HG03378 (cell line): Measurements from ENCODE around the gene PAXIP1.

Source experiments
- ATAC-seq: cut with Tn5 transposase; IDR thresholded peaks from one replicate; pipeline ENCODE4 v1.9.1; 2021; ENCODE audit warnings: mild to moderate bottlenecking, moderate library complexity; ENCODE audit not compliant: unreplicated experiment

PAXIP1 gene

GRCh38 chr7:154912871-154913637 is 89.9 kb downstream of the PAXIP1 start:
- no peak for ATAC-seq

GRCh38 chr7:154911862-154912455 is 91.0 kb downstream of the PAXIP1 start:
- ATAC-seq, result no peak

- ATAC-seq, result no peak
Observed at GRCh38 chr7:154911411-154911810, 91.5 kb downstream of the PAXIP1 start.

DNA sequence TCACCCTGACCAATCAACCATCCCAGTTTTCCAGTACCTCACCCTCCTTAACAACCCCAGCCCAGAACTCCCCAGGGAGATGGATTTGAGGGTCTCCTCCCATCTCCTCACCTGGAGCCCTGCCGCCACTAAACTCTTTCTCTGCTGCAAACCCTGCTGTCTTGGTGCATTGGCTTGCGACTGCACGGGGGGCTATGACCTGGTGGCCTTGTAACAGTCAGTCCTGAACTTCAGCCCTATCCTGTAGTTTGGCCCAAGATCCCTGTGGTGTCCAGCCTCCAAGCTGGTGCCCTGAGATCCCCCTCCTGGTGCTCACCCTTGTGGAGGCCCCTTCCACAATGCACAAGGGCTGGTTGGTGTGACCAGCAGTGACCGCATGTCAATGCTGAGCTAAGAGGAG is 91.9 kb downstream of the PAXIP1 start:
- no peak for ATAC-seq

GRCh38 chr7:154910125-154910524 is 92.8 kb downstream of the PAXIP1 start:
- ATAC-seq, result no peak

DNA sequence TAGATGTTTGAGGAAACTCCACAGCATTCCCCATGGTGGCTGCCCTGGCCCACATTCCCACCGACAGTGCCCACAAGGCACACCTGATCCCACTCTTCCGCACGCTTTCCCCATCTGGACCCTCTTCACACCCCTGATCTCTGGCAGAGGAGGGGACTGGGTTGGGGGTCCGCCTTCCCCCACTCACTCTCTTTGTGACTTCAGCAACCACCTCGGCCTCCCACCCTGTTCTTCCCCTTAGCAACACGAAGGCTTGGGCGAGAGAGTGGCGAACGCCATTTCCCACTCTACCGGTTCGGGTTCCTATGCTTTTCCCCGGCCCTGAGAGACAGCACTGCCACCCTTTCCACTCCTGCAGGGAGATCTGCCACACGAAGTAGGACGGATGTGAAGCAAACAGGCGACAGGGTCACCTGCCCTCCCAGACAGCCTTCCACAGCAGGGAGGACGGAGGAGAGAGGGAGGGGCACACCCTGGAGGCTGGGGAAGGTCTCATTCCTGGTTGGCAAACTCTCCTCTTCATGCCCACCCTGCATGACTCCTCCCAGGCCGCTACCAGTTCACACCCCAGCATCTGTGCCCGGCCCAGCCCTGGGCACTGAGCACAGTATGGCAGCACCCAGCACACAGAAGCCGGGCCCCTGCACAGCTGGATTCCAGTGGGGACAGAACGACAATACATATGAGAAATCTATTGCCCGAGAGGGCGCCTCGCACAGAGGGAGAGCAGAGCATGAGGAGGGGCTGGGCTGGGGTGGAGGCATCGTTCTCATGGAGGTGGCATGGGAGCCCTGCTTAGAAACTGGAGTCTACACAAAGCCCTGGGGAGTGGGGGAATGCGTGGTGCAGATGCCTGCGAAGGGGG is 93.5 kb downstream of the PAXIP1 start:
- no peak for ATAC-seq

DNA sequence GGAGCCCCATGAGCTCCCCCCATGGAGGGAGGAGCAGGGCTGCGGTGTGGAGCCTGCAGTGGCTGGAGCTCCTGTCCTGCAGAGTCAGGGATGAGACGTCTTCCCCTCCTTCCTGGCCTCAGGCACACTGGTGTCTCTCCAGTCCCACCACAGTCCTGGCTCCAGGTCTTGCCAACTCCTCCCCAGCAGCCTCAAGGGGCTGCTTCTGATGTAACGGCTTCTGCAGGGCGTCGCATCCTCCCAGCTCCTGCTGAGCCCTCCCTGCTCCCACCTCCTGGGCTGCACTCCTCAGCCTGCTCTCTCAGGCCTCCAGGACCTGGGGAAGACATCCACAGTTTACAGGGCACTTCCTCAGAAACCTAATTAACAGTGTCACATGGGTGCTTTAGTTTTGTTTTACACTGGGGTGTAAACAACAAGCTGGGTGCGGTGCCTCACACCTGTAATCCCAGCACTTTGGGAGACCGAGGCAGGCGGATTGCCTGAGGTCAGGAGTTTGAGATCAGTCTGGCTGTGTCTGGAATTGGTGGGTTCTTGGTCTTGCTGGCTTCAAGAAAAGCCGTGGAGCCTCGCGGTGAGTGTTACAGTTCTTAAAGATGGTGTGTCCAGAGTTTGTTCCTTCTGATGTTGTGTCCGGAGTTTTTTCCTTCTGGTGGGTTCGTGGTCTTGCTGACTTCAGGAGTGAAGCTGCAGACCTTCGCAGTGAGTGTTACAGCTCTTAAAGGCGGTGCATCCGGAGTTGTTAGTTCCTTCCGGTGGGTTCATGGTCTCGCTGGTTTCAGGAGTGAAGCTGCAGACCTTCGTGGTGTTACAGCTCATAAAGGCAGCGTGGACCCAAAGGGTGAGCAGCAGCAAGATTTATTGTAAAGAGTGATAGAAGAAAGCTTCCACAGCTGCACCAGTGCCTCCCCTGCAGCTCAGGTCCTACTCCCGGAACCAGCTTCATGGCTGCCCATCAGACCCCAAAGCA is 95.0 kb downstream of the PAXIP1 start:
- no peak for ATAC-seq

DNA sequence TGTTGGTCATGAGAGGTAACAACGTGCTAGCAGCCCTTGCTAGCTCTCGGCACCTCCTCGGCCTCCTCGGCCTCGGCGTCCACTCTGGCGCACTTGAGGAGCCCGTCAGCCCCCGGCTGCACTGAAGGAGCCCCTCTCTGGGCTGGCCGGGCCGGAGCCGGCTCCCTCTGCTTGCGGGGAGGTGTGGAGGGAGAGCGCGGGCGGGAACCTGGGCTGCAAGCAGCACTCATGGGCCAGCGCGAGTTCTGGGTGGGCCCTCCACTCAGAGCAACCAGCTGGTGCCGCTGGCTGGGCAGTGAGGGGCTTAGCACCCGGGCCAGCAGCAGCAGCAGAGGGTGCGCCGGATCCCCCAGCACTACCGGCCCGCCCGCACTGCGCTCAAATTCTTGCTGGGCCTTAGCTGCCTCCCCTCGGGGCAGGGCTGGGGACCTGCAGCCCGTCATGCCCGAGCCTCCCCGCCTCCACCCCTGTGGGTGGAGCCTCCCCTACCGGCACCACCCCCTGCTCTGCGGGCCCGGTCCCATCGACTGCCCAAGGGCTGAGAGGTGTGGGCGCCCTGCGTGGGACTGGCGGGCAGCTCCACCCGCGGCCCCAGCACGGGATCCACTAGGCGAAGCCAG is 96.1 kb downstream of the PAXIP1 start:
- ATAC-seq, result no peak

DNA sequence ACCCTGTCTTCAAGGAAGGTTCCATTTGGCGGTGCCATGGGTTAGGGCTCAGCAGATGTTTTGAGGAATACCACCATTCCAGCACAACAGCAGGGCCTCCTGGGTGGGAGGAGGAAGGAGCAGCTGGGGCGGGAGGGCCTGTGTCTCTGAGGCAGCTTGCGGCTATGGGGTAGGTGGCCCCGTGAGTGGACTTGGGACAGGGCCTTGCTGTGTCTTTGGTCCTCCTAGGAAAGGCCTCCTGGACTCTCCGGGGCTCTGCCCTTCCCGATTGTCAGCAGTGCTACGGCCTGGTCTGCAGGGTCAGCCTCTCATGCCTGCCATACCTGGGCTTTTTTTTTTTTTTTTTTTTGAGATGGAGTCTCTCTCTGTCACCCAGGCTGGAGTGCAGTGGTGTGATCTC is 96.7 kb downstream of the PAXIP1 start:
- no peak for ATAC-seq

- no peak for ATAC-seq
Observed at GRCh38 chr7:154905615-154906014, 97.3 kb downstream of the PAXIP1 start.

DNA sequence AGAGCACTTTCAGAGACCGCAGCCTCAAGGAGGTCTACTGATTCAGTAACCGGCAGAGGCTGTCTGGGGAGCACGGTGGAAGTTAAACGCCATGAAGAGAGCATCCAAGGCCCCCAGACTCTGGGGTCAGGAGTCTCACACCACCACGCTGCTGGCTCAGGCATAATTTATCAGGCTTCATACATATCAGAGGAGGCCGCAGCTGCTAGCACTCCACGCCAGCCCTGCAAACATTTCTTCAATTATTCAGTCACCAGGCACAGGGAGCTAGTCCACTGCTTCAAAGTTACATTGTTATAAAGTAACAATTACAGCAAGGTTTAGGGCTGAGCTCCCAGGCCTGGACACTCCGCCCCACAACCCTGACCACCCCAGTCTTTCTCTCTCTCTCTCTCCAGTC is 97.8 kb downstream of the PAXIP1 start:
- ATAC-seq, result no peak

GRCh38 chr7:154903083-154903731 is 99.7 kb downstream of the PAXIP1 start:
- no peak for ATAC-seq

GRCh38 chr7:154902600-154903082 is 100.3 kb downstream of the PAXIP1 start:
- no peak for ATAC-seq

DNA sequence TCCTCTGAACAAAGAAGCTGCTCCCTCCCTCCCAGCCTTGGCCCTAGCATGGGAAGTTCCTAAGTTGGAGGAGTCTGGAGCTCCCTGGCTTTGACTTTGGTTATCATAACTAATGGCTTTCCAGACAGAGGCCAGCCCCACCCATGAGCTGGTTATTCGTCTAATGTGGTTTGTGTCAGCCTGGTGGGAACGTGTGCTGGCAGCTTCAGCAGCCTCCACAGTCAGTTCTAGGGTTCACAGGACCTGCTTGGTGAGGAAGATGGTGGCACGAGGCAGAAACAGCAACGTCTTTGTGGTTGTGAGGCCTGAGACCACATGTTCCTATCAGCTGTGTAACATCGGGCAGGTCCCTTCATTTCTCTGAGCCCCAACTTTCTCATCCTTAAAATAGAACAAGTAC is 103.1 kb downstream of the PAXIP1 start:
- ATAC-seq, result no peak

- no peak for ATAC-seq
Observed at GRCh38 chr7:154898973-154899855, 103.7 kb downstream of the PAXIP1 start.

- ATAC-seq, result no peak
Observed at GRCh38 chr7:154896076-154896475, 106.8 kb downstream of the PAXIP1 start.
